Measurements from ENCODE around the gene UQCRQ. TPM values are rescaled to one million over a fixed set of nuclear protein-coding genes. Genes with fewer than 3 reads are reported as not detected.

Gene UQCRQ
- total RNA-seq, 4 donors from 2014 or later = 113 to 184 (median 126) TPM

- DNase-seq (ENCODE audit: extremely low spot score) = no peak
- H3K27me3 ChIP-seq = no peaks in the 10 kb centered on the region
Measured at GRCh38 chr5:132916086-132916485, 49.6 kb downstream of the UQCRQ start.

More at GRCh38 chr5:132916086-132916485, 49.6 kb downstream of the UQCRQ start:
- Histone ChIP-seq H3K4me1 (peaks cover 0 to 5% (median 0%) of the 10 kb centered on the region in 4 donors), H3K4me3 (no peak overlapping the region), H3K9me3 (no peaks in the 10 kb centered on the region), H3K27ac (replicated peaks in 1 of 4) (no peak overlapping the region), H3K36me3 (peaks cover 7 to 78% (median 39%) of the 10 kb centered on the region in 4 donors)
- intact Hi-C loops (cut with DNase I) = no loop called here
- TF ChIP-seq CTCF (IDR thresholded peaks at IDR 0.05) = no peak
- no peak for TF ChIP-seq EP300 (IDR thresholded peaks at IDR 0.05)
- no peak for TF ChIP-seq POLR2A (IDR thresholded peaks at IDR 0.05; ENCODE audit: low read depth)
- TF ChIP-seq POLR2AphosphoS5 (IDR thresholded peaks at IDR 0.05) = no peak
- 94% methylated on average over 3 of the region's 3 CpGs for WGBS

Small RNA genes lying within 50 kb of the gene (small RNA-seq; reads per million reads assigned to genes)
- gene RNA5SP192 = 0 reads per million in 3 donors

Other genes with a start within 250 kb of the UQCRQ start
- gene IL13, start 208.5 kb upstream of the UQCRQ start, total RNA-seq = not detected
- not detected for gene IL4, start 192.7 kb upstream of the UQCRQ start, total RNA-seq
- 1 to 10 TPM; 5.5 to 9.6 (median 8.3) TPM for gene KIF3A, start 129.1 kb upstream of the UQCRQ start, total RNA-seq
- under 1 TPM in 1 of 4 donors, not detected in 3; 0.39 TPM for gene CCNI2, start 119.2 kb upstream of the UQCRQ start, total RNA-seq
- 10 to 100 TPM; 26.7 to 42.8 (median 36.9) TPM for gene SEPTIN8, start 89.4 kb upstream of the UQCRQ start, total RNA-seq
- under 1 TPM; 0.06 to 0.83 (median 0.15) TPM for gene SOWAHA, start 53.3 kb upstream of the UQCRQ start, total RNA-seq
- gene SHROOM1, start 36.0 kb upstream of the UQCRQ start, total RNA-seq = 10 to 100 TPM in 3 of 4 donors, 1 to 10 TPM in 1; 4.5 to 21.2 (median 13.1) TPM
- 1 to 10 TPM in 1 of 4 donors, under 1 TPM in 2, not detected in 1; under 0.01 to 1.4 (median 0.23) TPM for gene GDF9, start 173 bp upstream of the UQCRQ start, total RNA-seq
- gene LEAP2, start 7.0 kb downstream of the UQCRQ start, total RNA-seq = 1 to 10 TPM in 1 of 4 donors, under 1 TPM in 2, not detected in 1; 0.23 to 1.2 (median 0.26) TPM
- 10 to 100 TPM; 56.1 to 74.1 (median 63.0) TPM for gene AFF4, start 97.0 kb downstream of the UQCRQ start, total RNA-seq
- 10 to 100 TPM in 2 of 4 donors, 1 to 10 TPM in 2; 8.6 to 40.8 (median 13.1) TPM for gene ZCCHC10, start 159.9 kb downstream of the UQCRQ start, total RNA-seq
- gene HSPA4, start 185.4 kb downstream of the UQCRQ start, total RNA-seq = 10 to 100 TPM; 54.1 to 65.2 (median 55.3) TPM